ENCODE data around the gene PRDM16.

DNA sequence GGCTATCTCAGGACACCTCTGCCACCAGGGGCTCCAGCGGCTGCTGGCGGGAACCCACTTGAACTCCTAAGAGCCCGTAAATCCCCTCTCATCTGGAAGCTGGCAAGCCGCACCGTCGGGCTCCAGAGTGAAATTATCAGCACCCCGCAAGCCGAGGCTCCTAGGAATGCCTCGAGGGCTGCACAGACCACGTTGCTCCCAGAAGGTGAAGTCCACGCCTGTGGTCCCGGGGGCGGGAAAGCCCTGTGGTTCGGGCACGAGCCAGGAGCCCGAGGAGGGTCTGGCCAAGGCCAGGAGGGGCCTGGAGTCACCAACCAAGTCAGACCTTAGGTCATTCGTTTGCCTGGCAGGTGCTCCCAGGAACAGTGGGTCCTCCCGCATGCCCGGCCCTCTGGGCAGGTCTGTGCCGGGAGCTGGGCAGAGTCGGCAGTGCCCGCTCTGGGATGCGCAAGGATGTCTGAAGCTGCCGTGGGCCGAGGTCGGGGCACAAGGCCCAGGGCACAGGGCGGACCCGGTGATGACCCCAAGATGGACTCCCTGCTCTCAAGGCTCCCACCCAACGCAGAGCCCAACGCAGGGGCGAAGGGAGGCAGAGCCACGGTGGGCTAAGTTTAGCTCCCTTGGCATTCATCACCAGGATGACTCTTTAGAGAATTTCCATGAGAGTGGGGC, 38.9 kb upstream of the PRDM16 start:
- no peak for TF ChIP-seq EZH2 (IDR thresholded peaks at IDR 0.05; ENCODE audit: borderline replicate concordance, insufficient read depth, low read depth, low read length, poor library complexity, severe bottlenecking)
- TF ChIP-seq, protein P1, sequence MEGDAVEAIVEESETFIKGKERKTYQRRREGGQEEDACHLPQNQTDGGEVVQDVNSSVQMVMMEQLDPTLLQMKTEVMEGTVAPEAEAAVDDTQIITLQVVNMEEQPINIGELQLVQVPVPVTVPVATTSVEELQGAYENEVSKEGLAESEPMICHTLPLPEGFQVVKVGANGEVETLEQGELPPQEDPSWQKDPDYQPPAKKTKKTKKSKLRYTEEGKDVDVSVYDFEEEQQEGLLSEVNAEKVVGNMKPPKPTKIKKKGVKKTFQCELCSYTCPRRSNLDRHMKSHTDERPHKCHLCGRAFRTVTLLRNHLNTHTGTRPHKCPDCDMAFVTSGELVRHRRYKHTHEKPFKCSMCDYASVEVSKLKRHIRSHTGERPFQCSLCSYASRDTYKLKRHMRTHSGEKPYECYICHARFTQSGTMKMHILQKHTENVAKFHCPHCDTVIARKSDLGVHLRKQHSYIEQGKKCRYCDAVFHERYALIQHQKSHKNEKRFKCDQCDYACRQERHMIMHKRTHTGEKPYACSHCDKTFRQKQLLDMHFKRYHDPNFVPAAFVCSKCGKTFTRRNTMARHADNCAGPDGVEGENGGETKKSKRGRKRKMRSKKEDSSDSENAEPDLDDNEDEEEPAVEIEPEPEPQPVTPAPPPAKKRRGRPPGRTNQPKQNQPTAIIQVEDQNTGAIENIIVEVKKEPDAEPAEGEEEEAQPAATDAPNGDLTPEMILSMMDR (IDR thresholded peaks at IDR 0.05), result no peak
